Measurements from ENCODE around the gene DNAJB2.

DNA sequence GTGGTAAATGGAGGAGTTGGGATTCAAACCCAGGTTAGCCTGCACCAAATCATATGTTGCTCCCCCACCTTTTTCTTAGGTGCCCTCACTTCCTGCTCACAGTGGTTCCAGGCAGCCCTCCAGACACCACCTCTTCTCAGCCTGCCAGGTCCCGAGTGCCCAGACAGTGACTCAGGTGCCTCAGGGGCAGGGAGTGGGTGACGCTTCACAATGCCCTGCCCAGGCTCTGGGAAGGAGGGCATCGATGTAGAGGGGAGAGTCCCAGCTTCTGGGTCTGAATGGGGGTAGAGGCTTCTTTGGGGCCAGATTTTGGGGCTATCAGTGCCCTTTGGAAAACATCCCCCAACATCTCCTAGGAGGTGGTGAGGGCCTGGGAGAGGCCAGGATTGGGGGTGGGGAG is 5.2 kb upstream of the DNAJB2 start:
- TF ChIP-seq SIN3A (IDR thresholded peaks at IDR 0.05; ENCODE audit: borderline replicate concordance, low read depth, low read length) (no peak), EP300 (IDR thresholded peaks at IDR 0.05; ENCODE audit: borderline replicate concordance in 1 of 2, low read depth in 1 of 2, low read length in 1 of 2) (no peak), RAD21 (IDR thresholded peaks at IDR 0.05; ENCODE audit: low read length) (no peak), RFX5 (IDR thresholded peaks at IDR 0.05; ENCODE audit: low read length) (no peak), POLR2AphosphoS5 (IDR thresholded peaks at IDR 0.05; ENCODE audit: low read depth, low read length) (no peak), MXI1 (IDR thresholded peaks at IDR 0.05; ENCODE audit: low read depth, low read length) (no peak)
- TF ChIP-seq, protein P1, sequence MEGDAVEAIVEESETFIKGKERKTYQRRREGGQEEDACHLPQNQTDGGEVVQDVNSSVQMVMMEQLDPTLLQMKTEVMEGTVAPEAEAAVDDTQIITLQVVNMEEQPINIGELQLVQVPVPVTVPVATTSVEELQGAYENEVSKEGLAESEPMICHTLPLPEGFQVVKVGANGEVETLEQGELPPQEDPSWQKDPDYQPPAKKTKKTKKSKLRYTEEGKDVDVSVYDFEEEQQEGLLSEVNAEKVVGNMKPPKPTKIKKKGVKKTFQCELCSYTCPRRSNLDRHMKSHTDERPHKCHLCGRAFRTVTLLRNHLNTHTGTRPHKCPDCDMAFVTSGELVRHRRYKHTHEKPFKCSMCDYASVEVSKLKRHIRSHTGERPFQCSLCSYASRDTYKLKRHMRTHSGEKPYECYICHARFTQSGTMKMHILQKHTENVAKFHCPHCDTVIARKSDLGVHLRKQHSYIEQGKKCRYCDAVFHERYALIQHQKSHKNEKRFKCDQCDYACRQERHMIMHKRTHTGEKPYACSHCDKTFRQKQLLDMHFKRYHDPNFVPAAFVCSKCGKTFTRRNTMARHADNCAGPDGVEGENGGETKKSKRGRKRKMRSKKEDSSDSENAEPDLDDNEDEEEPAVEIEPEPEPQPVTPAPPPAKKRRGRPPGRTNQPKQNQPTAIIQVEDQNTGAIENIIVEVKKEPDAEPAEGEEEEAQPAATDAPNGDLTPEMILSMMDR (IDR thresholded peaks at IDR 0.05) = no peak
- TF ChIP-seq, protein P2, sequence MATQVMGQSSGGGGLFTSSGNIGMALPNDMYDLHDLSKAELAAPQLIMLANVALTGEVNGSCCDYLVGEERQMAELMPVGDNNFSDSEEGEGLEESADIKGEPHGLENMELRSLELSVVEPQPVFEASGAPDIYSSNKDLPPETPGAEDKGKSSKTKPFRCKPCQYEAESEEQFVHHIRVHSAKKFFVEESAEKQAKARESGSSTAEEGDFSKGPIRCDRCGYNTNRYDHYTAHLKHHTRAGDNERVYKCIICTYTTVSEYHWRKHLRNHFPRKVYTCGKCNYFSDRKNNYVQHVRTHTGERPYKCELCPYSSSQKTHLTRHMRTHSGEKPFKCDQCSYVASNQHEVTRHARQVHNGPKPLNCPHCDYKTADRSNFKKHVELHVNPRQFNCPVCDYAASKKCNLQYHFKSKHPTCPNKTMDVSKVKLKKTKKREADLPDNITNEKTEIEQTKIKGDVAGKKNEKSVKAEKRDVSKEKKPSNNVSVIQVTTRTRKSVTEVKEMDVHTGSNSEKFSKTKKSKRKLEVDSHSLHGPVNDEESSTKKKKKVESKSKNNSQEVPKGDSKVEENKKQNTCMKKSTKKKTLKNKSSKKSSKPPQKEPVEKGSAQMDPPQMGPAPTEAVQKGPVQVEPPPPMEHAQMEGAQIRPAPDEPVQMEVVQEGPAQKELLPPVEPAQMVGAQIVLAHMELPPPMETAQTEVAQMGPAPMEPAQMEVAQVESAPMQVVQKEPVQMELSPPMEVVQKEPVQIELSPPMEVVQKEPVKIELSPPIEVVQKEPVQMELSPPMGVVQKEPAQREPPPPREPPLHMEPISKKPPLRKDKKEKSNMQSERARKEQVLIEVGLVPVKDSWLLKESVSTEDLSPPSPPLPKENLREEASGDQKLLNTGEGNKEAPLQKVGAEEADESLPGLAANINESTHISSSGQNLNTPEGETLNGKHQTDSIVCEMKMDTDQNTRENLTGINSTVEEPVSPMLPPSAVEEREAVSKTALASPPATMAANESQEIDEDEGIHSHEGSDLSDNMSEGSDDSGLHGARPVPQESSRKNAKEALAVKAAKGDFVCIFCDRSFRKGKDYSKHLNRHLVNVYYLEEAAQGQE (IDR thresholded peaks at IDR 0.05; ENCODE audit: low read depth, low read length) = no peak
